Caco-2 (cell line): Measurements from ENCODE around the gene PIK3CG. TPM values are rescaled to one million over a fixed set of nuclear protein-coding genes. Genes with fewer than 3 reads are reported as not detected.

ENCODE experiments used
- BruUV-seq: library from RNA; stranded (reverse); fragments of 400-500 nt; replicated peaks from 2 replicates; lab custom pipeline; 2021; lab: Mats Ljungman, UMichigan
- CTCF ChIA-PET: fragments of 300-600 bp; sonication (Branson Sonifier 250); formaldehyde crosslinking; loops from one replicate; lab custom pipeline; 2022; ENCODE audit warnings: antibody characterized with exemption; lab: Charles Lee
- POLR2A ChIA-PET: fragments of 300-600 bp; sonication (Branson Sonifier 250); formaldehyde crosslinking; loops from one replicate; lab custom pipeline; 2022; ENCODE audit warnings: antibody characterized with exemption; lab: Charles Lee
- DNase-seq, 2 experiments: peaks; one replicate each; pipeline versions ENCODE4 v3.0.0 to v3.0.0-alpha.2; 2020 to 2022
- H3K27me3 ChIP-seq: replicated peaks from 2 replicates; pipeline ENCODE4 v1.6.0; 2011; ENCODE audit warnings: low read length; ENCODE audit not compliant: control insufficient read depth, insufficient read depth
- H3K36me3 ChIP-seq: 2 replicates; pipeline ENCODE4 v1.5.1; 2011; ENCODE audit warnings: low read length; ENCODE audit not compliant: control insufficient read depth, insufficient read depth
- H3K4me1 ChIP-seq: fragments of 250-450 bp; sonication (Bioruptor Pico); 2 replicates; pipeline ENCODE4 v1.5.1; 2020; ENCODE audit warnings: mild to moderate bottlenecking
- H3K4me3 ChIP-seq: 2 replicates; pipeline ENCODE4 v1.5.1; 2011; ENCODE audit warnings: low read depth, mild to moderate bottlenecking, control low read depth, low read length
- H3K9me3 ChIP-seq: fragments of 250-450 bp; sonication (Bioruptor Pico); 2 replicates; pipeline ENCODE4 v1.5.1; 2020; ENCODE audit warnings: mild to moderate bottlenecking, moderate library complexity
- H3K27ac Mint-ChIP-seq: one replicate; pipeline ENCODE4 v1.8.0; 2022; ENCODE audit warnings: mixed read lengths; ENCODE audit not compliant: unreplicated experiment
- H3K27me3 Mint-ChIP-seq: one replicate; pipeline ENCODE4 v1.8.0; 2022; ENCODE audit warnings: mixed read lengths; ENCODE audit not compliant: insufficient read depth, unreplicated experiment
- H3K36me3 Mint-ChIP-seq: one replicate; pipeline ENCODE4 v1.8.0; 2022; ENCODE audit warnings: mild to moderate bottlenecking, mixed read lengths; ENCODE audit not compliant: insufficient read depth, unreplicated experiment
- H3K4me1 Mint-ChIP-seq: one replicate; pipeline ENCODE4 v1.8.0; 2022; ENCODE audit warnings: low read depth, mixed read lengths; ENCODE audit not compliant: unreplicated experiment
- H3K4me3 Mint-ChIP-seq: one replicate; pipeline ENCODE4 v1.8.0; 2022; ENCODE audit warnings: mild to moderate bottlenecking, moderate library complexity, mixed read lengths; ENCODE audit not compliant: unreplicated experiment
- H3K9me3 Mint-ChIP-seq: one replicate; pipeline ENCODE4 v1.8.0; 2022; ENCODE audit warnings: mixed read lengths; ENCODE audit not compliant: unreplicated experiment
- CTCF ChIP-seq, 2 experiments: fragments of 200-600 bp in 1 of 2; IDR thresholded peaks; 1 replicate in 1 of 2; 2 replicates in 1 of 2; pipeline versions ENCODE4 v1.5.1 to v1.8.0; 2011 to 2022; ENCODE audit warnings: antibody characterized with exemption in 1 of 2, control low read depth in 1 of 2, inconsistent platforms in 1 of 2, low read depth in 1 of 2, low read length in 1 of 2, mild to moderate bottlenecking in 1 of 2, moderate library complexity in 1 of 2; ENCODE audit not compliant: insufficient read depth in 1 of 2, severe bottlenecking in 1 of 2, unreplicated experiment in 1 of 2
- intact Hi-C: fragments of 100-400 bp; cut with micrococcal nuclease; formaldehyde crosslinking; loops from one replicate; pipeline ENCODE4 v1.10.0; 2022; ENCODE audit not compliant: unreplicated experiment
- total RNA-seq: library from RNA; stranded (reverse); gene quantifications from 2 replicates; pipeline ENCODE4 v1.2.3, GENCODE V29; 2022

Gene PIK3CG
- total RNA-seq, 1 experiment from 2014 or later, result not detected

- Histone ChIP-seq H3K4me1 (no peaks in the 10 kb centered on the region), H3K4me3 (no peak overlapping the region), H3K27me3 (no peaks in the 10 kb centered on the region), H3K36me3 (no peaks in the 10 kb centered on the region), H3K9me3 (0 out of 2 replicates have a peak, but pooled peaks cover 5% of the 10 kb centered on the region)
- CTCF ChIA-PET, result no interaction called here
- Mint-ChIP-seq H3K27ac (no peak overlapping the region), H3K4me3 (no peak overlapping the region), H3K4me1 (no peaks in the 10 kb centered on the region), H3K9me3 (no peaks in the 10 kb centered on the region), H3K36me3 (no peaks in the 10 kb centered on the region), H3K27me3 (peaks cover 20% of the 10 kb centered on the region)
- POLR2A ChIA-PET, result no interaction called here
- no peak for TF ChIP-seq CTCF (IDR thresholded peaks at IDR 0.05; ENCODE audit: insufficient read depth in 1 of 2, low read depth in 1 of 2, low read length in 1 of 2, severe bottlenecking in 1 of 2, unreplicated experiment in 1 of 2)
- no peak for DNase-seq
- intact Hi-C loops, result no loop called here
- BruUV-seq, result no TSS peak
These were observed 24.7 kb upstream of the PIK3CG start for GRCh38 chr7:106840342-106840741.

- POLR2A ChIA-PET, result no interaction called here
- BruUV-seq, result no TSS peak
These were observed 23.1 kb upstream of the PIK3CG start for GRCh38 chr7:106841896-106842390.

GRCh38 chr7:106844279-106844997 lies 20.6 kb upstream of the PIK3CG start:
- TF ChIP-seq CTCF (IDR thresholded peaks at IDR 0.05; ENCODE audit: insufficient read depth in 1 of 2, low read depth in 1 of 2, low read length in 1 of 2, severe bottlenecking in 1 of 2, unreplicated experiment in 1 of 2), result no peak
- Histone ChIP-seq H3K27me3 (no peaks in the 10 kb centered on the region), H3K4me1 (no peaks in the 10 kb centered on the region), H3K36me3 (no peaks in the 10 kb centered on the region), H3K4me3 (no peak overlapping the region), H3K9me3 (no peaks in the 10 kb centered on the region)
- DNase-seq, result no peak
- BruUV-seq, result no TSS peak
- CTCF ChIA-PET, result no interaction called here
- intact Hi-C loops, result no loop called here
- Mint-ChIP-seq H3K27me3 (peaks cover 29% of the 10 kb centered on the region), H3K9me3 (no peaks in the 10 kb centered on the region), H3K4me3 (no peak overlapping the region), H3K27ac (no peak overlapping the region), H3K4me1 (no peaks in the 10 kb centered on the region), H3K36me3 (no peaks in the 10 kb centered on the region)
- POLR2A ChIA-PET, result no interaction called here

More at GRCh38 chr7:106841896-106842390, 23.1 kb upstream of the PIK3CG start:
- CTCF ChIA-PET, result no interaction called here
- Histone ChIP-seq H3K36me3 (no peaks in the 10 kb centered on the region), H3K9me3 (0 out of 2 replicates have a peak, but pooled peaks cover 5% of the 10 kb centered on the region), H3K4me3 (no peak overlapping the region), H3K27me3 (no peaks in the 10 kb centered on the region), H3K4me1 (no peaks in the 10 kb centered on the region)
- intact Hi-C loops, result no loop called here
- DNase-seq, result no peak
- Mint-ChIP-seq H3K27ac (no peak overlapping the region), H3K4me3 (no peak overlapping the region), H3K4me1 (no peaks in the 10 kb centered on the region), H3K27me3 (peaks cover 23% of the 10 kb centered on the region), H3K36me3 (no peaks in the 10 kb centered on the region), H3K9me3 (no peaks in the 10 kb centered on the region)
- TF ChIP-seq CTCF (IDR thresholded peaks at IDR 0.05; ENCODE audit: insufficient read depth in 1 of 2, low read depth in 1 of 2, low read length in 1 of 2, severe bottlenecking in 1 of 2, unreplicated experiment in 1 of 2), result no peak
